SK-N-SH (cell line): ENCODE measurements around the gene FBXO39. TPM values are rescaled to one million over a fixed set of nuclear protein-coding genes. Genes with fewer than 3 reads are reported as not detected.
"Not testable (repeated sequence)": the region's sequence is repeated elsewhere in the genome, so short reads cannot be mapped to it uniquely, and the experiment has no call there.

Experiments
- CTCF ChIA-PET: fragments of 300-600, 350-600 bp; formaldehyde crosslinking; extraction: SDS; loops from one replicate; lab custom pipeline; 2021; lab: Yijun Ruan, JAX
- POLR2A ChIA-PET: fragments of 350-600 bp; sonication (Branson Sonifier 250); formaldehyde crosslinking; extraction: SDS; loops from one replicate; lab custom pipeline; 2020; ENCODE audit warnings: antibody characterized with exemption, inconsistent platforms; lab: Yijun Ruan, JAX
- DNase-seq: peaks from one replicate; pipeline ENCODE4 v3.0.0; 2012
- H2AFZ ChIP-seq: fragments of 200-600 bp; sonication (generic); 2 replicates; pipeline ENCODE4 v1.8.1; 2016; ENCODE audit warnings: antibody characterized with exemption, mild to moderate bottlenecking, low read depth
- H3F3A ChIP-seq: fragments of 200-600 bp; sonication (generic); replicated peaks from 2 replicates; pipeline ENCODE3; 2016; ENCODE audit warnings: antibody characterized with exemption, mild to moderate bottlenecking; ENCODE audit not compliant: insufficient read depth
- H3K27ac ChIP-seq, 2 experiments: fragments of 200-500 bp in 1 of 2; fragments of 200-600 bp in 1 of 2; sonication (Bioruptor generic) in 1 of 2; sonication (generic), shearing (Covaris generic) in 1 of 2; 2 replicates each; pipeline versions ENCODE4 v1.5.1 to v1.6.1; 2014 to 2016; ENCODE audit warnings: low read depth in 2 of 2, inconsistent platforms in 1 of 2, low read length in 1 of 2, mild to moderate bottlenecking in 1 of 2, mixed read lengths in 1 of 2
- H3K27me3 ChIP-seq: fragments of 200-600 bp; sonication (generic), shearing (Covaris generic); 2 replicates; pipeline ENCODE4 v1.6.1; 2016; ENCODE audit warnings: mixed run types; ENCODE audit not compliant: insufficient read depth
- H3K36me3 ChIP-seq, 2 experiments: fragments of 200-500 bp in 1 of 2; fragments of 200-600 bp in 1 of 2; sonication (Bioruptor generic) in 1 of 2; sonication (generic) in 1 of 2; replicated peaks in 1 of 2; 2 replicates each; pipeline versions ENCODE3 to v1.5.1; 2014 to 2016; ENCODE audit warnings: low read length in 1 of 2, mild to moderate bottlenecking in 1 of 2; ENCODE audit not compliant: insufficient read depth in 2 of 2, control insufficient read depth in 1 of 2
- H3K4me1 ChIP-seq, 2 experiments: fragments of 200-500 bp in 1 of 2; fragments of 200-600 bp in 1 of 2; sonication (Bioruptor generic) in 1 of 2; sonication (generic), shearing (Covaris generic) in 1 of 2; 2 replicates each; pipeline versions ENCODE4 v1.5.1 to v1.6.1; 2014 to 2016; ENCODE audit warnings: low read depth in 1 of 2, low read length in 1 of 2, mixed run types in 1 of 2; ENCODE audit not compliant: insufficient read depth in 2 of 2, control insufficient read depth in 1 of 2
- H3K4me2 ChIP-seq: fragments of 200-600 bp; sonication (generic), shearing (Covaris generic); 2 replicates; pipeline ENCODE4 v1.6.1; 2017; ENCODE audit warnings: mixed run types
- H3K4me3 ChIP-seq, 2 experiments: fragments of 200-500 bp in 1 of 2; fragments of 200-600 bp in 1 of 2; sonication (Bioruptor generic) in 1 of 2; sonication (generic), shearing (Covaris generic) in 1 of 2; 2 replicates each; pipeline versions ENCODE4 v1.5.1 to v1.8.1; 2014 to 2016; ENCODE audit warnings: low read depth in 2 of 2, inconsistent platforms in 1 of 2, low read length in 1 of 2, mild to moderate bottlenecking in 1 of 2, mixed read lengths in 1 of 2, moderate library complexity in 1 of 2
- H3K79me2 ChIP-seq: fragments of 200-600 bp; sonication (generic); 2 replicates; pipeline ENCODE4 v1.8.1; 2017; ENCODE audit warnings: mild to moderate bottlenecking; ENCODE audit not compliant: insufficient read depth
- H3K9ac ChIP-seq: fragments of 200-600 bp; sonication (generic); 2 replicates; pipeline ENCODE4 v1.6.1; 2017; ENCODE audit warnings: mixed run types
- H3K9me2 ChIP-seq: fragments of 200-600 bp; sonication (generic); 2 replicates; pipeline ENCODE4 v1.6.1; 2017; ENCODE audit warnings: mixed run types
- H3K9me3 ChIP-seq: fragments of 200-600 bp; sonication (generic); 2 replicates; pipeline ENCODE4 v1.6.1; 2017; ENCODE audit warnings: mixed run types, mild to moderate bottlenecking, moderate library complexity
- H4K20me1 ChIP-seq: fragments of 200-600 bp; sonication (generic); 2 replicates; pipeline ENCODE4 v1.6.1; 2017; ENCODE audit warnings: mild to moderate bottlenecking, mixed run types; ENCODE audit not compliant: insufficient read depth
- CHD2 ChIP-seq: fragments of 150-350 bp; IDR thresholded peaks from 2 replicates; pipeline ENCODE4 v1.6.1; 2018; ENCODE audit warnings: low read length; ENCODE audit not compliant: partially characterized antibody
- CTCF ChIP-seq: fragments of 200-600 bp; sonication (generic); IDR thresholded peaks from 2 replicates; pipeline ENCODE4 v1.6.1; 2017; ENCODE audit warnings: antibody characterized with exemption, mild to moderate bottlenecking, moderate library complexity
- ELF1 ChIP-seq: IDR thresholded peaks from 2 replicates; pipeline ENCODE4 v1.4.0; 2012
- FOSL2 ChIP-seq: IDR thresholded peaks from 2 replicates; pipeline ENCODE4 v1.4.0; 2012; ENCODE audit warnings: low read depth, mild to moderate bottlenecking, moderate library complexity, borderline replicate concordance
- IRF3 ChIP-seq: fragments of 150-350 bp; IDR thresholded peaks from 2 replicates; pipeline ENCODE4 v1.6.1; 2016; ENCODE audit warnings: mild to moderate bottlenecking, low read depth, low read length
- MEF2A ChIP-seq: IDR thresholded peaks from 2 replicates; pipeline ENCODE4 v1.4.0; 2012; ENCODE audit warnings: low read depth, borderline replicate concordance
- NFIC ChIP-seq: IDR thresholded peaks from 2 replicates; pipeline ENCODE4 v1.4.0; 2012; ENCODE audit warnings: borderline replicate concordance
- NRF1 ChIP-seq: IDR thresholded peaks from 2 replicates; pipeline ENCODE4 v1.6.1; 2012; ENCODE audit warnings: low read depth, mild to moderate bottlenecking, low read length
- RAD21 ChIP-seq: IDR thresholded peaks from 2 replicates; pipeline ENCODE4 v1.6.1; 2012; ENCODE audit warnings: mild to moderate bottlenecking, low read length
- REST ChIP-seq: IDR thresholded peaks from 2 replicates; pipeline ENCODE4 v1.6.1; 2012; ENCODE audit warnings: mild to moderate bottlenecking, low read depth, low read length, moderate library complexity
- SMC3 ChIP-seq: IDR thresholded peaks from 2 replicates; pipeline ENCODE4 v1.6.1; 2012; ENCODE audit warnings: low read depth, low read length, improper control_type of control experiment
- TCF12 ChIP-seq: IDR thresholded peaks from 2 replicates; pipeline ENCODE4 v1.4.0; 2012
- USF1 ChIP-seq: IDR thresholded peaks from 2 replicates; pipeline ENCODE4 v1.4.0; 2012; ENCODE audit warnings: low read depth, borderline replicate concordance
- YY1 ChIP-seq: IDR thresholded peaks from 2 replicates; pipeline ENCODE4 v1.4.0; 2012; ENCODE audit warnings: low read depth, mild to moderate bottlenecking
- ZBTB33 ChIP-seq: IDR thresholded peaks from 2 replicates; pipeline ENCODE4 v1.4.0; 2012; ENCODE audit warnings: low read depth, borderline replicate concordance
- WGBS: methylation state at CpG from one replicate; pipeline ENCODE4 v1.1.6; 2017; ENCODE audit warnings: low lambda C conversion rate; 5-methylcytosine and 5-hydroxymethylcytosine counted together
- polyA plus RNA-seq, 3 experiments: library from polyadenylated mRNA; depleted of rRNA; stranded (reverse); fragments of >200 nt; gene quantifications; 2 replicates each; pipeline ENCODE4 v1.2.3, GENCODE V29; 2012

FBXO39 gene
- polyA plus RNA-seq, 1 of the 3 experiments (the other 2 are of a cell fraction): not detected

GRCh38 chr17:6729531-6729930, 46.5 kb upstream of the FBXO39 start (continued):
- TF ChIP-seq ZBTB33 (no peak), YY1 (no peak), NFIC (no peak), USF1 (no peak), ELF1 (no peak), TCF12 (no peak), NRF1 (no peak), CHD2 (no peak)
- TF ChIP-seq, all 33 proteins: peak for 0

- H3K9ac ChIP-seq, H3K79me2 ChIP-seq, H3K36me3 ChIP-seq, H4K20me1 ChIP-seq, H3K9me3 ChIP-seq, H3K27ac ChIP-seq, POLR2A ChIA-PET, H3K9me2 ChIP-seq, H3K4me2 ChIP-seq, H3K4me1 ChIP-seq, H3F3A ChIP-seq, H3K4me3 ChIP-seq, DNase-seq, H2AFZ ChIP-seq, H3K27me3 ChIP-seq, CTCF ChIA-PET: not testable (repeated sequence)
- WGBS: 35% methylated on average over 6 of the region's 6 CpGs
These were observed 29.4 kb upstream of the FBXO39 start for GRCh38 chr17:6746665-6747064.

GRCh38 chr17:6748617-6749016, 27.4 kb upstream of the FBXO39 start:
- ChIA-PET POLR2A (no interaction called here), CTCF (no interaction called here)
- H3K4me1 ChIP-seq: peaks cover 0 to 13% of the 10 kb centered on the region in 2 experiments; a peak in 2 of 4 replicates
- H4K20me1 ChIP-seq: no peaks in the 10 kb centered on the region
- H3K9ac ChIP-seq: no peak overlapping the region
- H3K27ac ChIP-seq: no peak overlapping the region
- H3K27me3 ChIP-seq: peaks cover 8% of the 10 kb centered on the region; the same call in 1 of the 2 replicates
- no peak overlapping the region for H3K4me3 ChIP-seq
- H3K9me2 ChIP-seq: no peaks in the 10 kb centered on the region
- H2AFZ ChIP-seq: no peak overlapping the region
- no peaks in the 10 kb centered on the region for H3K36me3 ChIP-seq
- H3F3A ChIP-seq: peaks cover 10% of the 10 kb centered on the region
- no peaks in the 10 kb centered on the region for H3K79me2 ChIP-seq
- no peak for DNase-seq
- H3K9me3 ChIP-seq: no peaks in the 10 kb centered on the region
- no peak overlapping the region for H3K4me2 ChIP-seq
- TF ChIP-seq REST: no peak
- no peak for TF ChIP-seq FOSL2
- no peak for TF ChIP-seq IRF3
- no peak for TF ChIP-seq YY1
- TF ChIP-seq ZBTB33: no peak
- TF ChIP-seq CTCF: no peak
- TF ChIP-seq SMC3: no peak
- TF ChIP-seq RAD21: no peak
- no peak for TF ChIP-seq MEF2A
